Thyroid gland (tissue), 4 donors: Measurements from ENCODE around the gene LDLRAD4.

ENCODE experiments used
- POLR2A ChIP-seq, 2 donors: fragments of 450-650 bp; IDR thresholded peaks; one replicate each; pipeline ENCODE4 v1.6.1; 2017; ENCODE audit warnings: antibody characterized with exemption in 2 of 2, mild to moderate bottlenecking in 2 of 2, moderate library complexity in 1 of 2
- TF ChIP-seq, protein P1 (sequence below), 6 experiments: fragments of 200-600 bp in 3 of 6; fragments of 450-650 bp in 3 of 6; sonication (generic) in 3 of 6; IDR thresholded peaks; one replicate each; pipeline ENCODE4 v1.5.1; 2016 to 2019; ENCODE audit warnings: antibody characterized with exemption in 6 of 6, mild to moderate bottlenecking in 2 of 6, inconsistent platforms in 1 of 6, moderate library complexity in 1 of 6

DNA sequence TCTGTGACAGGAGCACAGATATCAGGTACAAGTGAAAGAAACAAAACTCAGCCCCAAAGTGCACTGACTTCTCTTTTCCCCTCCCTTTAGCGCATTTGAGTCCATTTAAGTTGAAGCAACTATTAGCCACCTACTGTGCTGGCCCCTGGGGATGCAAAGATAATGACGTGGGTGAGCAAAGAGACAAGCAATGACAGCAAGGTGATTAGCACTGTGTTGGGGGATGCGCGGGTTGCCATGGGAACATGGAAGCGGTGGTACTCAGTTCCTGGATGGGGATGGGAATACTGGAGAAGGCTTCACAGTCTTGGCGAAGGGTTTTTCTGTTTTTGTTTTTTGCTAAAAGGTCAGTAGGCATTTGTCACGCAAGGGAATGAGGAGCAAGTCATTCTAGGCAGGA is 205.8 kb downstream of the LDLRAD4 start:
- TF ChIP-seq, protein P1, sequence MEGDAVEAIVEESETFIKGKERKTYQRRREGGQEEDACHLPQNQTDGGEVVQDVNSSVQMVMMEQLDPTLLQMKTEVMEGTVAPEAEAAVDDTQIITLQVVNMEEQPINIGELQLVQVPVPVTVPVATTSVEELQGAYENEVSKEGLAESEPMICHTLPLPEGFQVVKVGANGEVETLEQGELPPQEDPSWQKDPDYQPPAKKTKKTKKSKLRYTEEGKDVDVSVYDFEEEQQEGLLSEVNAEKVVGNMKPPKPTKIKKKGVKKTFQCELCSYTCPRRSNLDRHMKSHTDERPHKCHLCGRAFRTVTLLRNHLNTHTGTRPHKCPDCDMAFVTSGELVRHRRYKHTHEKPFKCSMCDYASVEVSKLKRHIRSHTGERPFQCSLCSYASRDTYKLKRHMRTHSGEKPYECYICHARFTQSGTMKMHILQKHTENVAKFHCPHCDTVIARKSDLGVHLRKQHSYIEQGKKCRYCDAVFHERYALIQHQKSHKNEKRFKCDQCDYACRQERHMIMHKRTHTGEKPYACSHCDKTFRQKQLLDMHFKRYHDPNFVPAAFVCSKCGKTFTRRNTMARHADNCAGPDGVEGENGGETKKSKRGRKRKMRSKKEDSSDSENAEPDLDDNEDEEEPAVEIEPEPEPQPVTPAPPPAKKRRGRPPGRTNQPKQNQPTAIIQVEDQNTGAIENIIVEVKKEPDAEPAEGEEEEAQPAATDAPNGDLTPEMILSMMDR (IDR thresholded peaks at IDR 0.05), result no peak
- TF ChIP-seq POLR2A (IDR thresholded peaks at IDR 0.05), result no peak
